CD1c-positive myeloid dendritic cell (primary cell): ENCODE data around the gene NOL12.
"Not testable (repeated sequence)": the region's sequence is repeated elsewhere in the genome, so short reads cannot be mapped to it uniquely, and the experiment has no call there.

Source experiments
- DNase-seq: peaks from one replicate; pipeline ENCODE4 v3.0.0-alpha.2; 2016; ENCODE audit errors: extremely low spot score

NOL12 gene

DNA sequence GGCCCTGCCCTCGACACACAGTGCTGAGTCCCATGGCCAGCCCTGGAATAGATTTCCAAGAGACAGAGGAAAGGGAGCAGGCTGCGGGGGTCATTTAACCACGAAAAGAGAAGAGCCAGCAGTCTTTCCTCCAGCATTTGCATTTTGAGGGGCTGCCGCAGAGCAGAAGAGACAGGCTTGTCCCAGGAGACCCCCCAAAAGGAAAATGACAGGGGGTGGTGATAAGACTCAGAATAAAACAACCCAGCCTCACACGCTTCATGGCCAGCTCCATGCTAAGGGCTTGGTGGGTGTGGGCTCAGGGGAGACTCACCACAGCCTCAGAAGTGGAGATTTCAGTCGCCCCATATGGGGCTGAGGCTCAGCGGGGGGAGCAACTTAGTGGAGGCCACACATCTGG lies 27.6 kb downstream of the NOL12 start:
- no peak for DNase-seq

DNA sequence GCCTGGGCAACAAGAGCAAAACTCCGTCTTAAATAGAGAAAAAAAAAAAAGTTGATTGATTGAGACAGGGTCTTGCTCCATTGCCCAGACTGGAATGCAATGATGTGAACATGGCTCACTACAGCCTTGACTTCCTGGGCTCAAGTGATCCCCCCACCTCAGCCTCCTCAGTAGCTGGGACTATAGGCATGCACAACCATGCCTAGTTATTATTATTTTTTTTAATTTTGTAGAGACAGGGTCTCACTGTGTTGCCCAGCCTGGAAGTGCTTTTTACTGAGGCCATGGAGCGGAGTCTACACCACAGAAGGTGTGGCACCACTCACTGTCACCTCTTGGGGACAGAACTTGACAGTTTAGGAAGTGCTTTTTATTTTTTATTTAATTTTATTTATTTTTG lies 28.5 kb downstream of the NOL12 start:
- DNase-seq = no peak

DNA sequence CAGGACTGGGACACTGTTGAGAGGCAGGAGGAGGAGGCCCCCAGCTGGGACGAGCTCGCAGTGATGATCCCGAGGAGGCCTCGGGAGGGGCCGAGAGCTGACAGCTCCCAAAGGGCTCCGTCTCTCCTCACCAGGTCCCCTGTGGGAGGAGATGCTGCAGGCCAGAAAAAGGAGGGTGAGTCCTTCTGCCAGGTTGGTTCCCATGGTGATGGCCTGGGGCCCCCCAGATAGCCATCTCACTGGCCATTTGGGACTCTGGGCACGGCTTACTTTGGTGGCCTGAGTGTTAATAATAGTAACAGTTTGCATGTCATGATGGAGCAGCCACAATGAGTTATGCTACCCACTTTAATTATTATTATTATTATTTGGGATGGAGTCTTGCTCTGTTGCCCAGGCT lies 29.6 kb downstream of the NOL12 start:
- DNase-seq = no peak

DNA sequence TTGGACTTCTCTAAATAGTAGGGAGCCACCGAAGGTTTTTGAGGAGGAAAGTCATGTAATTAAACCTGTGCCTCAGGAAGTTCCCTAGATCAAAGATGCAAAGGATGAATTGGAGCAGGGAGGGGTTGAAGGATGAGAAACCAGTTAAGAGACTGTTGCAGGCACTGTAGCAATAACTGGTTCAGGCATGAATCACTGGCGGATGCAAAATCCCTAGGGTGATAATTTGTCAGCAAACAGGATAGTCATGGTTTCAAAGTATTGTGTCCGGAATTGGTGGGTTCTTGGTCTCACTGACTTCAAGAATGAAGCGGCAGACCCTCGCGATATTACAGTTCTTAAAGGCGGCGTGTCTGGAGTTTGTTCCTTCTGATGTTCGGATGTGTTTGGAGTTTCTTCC lies 30.6 kb downstream of the NOL12 start:
- DNase-seq = no peak

DNA sequence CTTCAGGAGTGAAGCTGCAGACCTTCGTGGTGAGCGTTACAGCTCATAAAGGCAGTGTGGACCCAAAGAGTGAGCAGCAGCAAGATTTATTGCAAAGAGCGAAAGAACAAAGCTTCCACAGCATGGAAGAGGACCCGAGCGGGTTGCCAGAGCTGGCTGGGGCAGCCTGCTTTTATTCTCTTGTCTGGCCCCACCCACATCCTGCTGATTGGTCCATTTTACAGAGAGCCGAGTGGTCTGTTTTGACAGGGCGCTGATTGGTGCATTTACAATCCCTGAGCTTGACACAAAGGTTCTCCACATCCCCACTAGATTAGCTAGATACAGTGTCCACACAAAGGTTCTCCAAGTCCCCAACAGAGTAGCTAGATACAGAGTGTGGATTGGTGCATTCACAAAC lies 31.1 kb downstream of the NOL12 start:
- DNase-seq = not testable (repeated sequence)

DNA sequence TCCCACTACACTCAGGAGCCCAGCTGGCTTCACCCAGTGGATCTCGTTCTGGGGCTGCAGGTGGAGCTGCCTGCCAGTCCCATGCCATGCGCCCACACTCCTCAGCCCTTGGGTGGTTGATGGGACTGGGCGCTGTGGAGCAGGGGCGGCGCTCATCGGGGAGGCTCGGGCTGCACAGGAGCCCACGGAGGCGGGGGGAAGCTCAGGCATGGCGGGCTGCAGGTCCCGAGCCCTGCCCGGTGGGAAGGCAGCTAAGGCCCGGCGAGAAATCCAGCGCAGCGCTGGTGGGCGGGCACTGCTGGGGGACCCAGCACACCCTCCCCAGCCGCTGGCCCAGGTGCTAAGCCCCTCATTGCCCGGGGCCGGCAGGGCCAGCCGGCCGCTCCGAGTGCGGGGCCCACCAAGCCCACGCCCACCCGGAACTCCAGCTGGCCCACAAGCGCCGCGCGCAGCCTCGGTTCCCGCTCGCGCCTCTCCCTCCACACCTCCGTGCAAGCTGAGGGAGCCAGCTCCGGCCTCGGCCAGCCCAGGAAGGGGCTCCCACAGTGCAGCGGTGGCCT lies 31.7 kb downstream of the NOL12 start:
- not testable (repeated sequence) for DNase-seq

DNA sequence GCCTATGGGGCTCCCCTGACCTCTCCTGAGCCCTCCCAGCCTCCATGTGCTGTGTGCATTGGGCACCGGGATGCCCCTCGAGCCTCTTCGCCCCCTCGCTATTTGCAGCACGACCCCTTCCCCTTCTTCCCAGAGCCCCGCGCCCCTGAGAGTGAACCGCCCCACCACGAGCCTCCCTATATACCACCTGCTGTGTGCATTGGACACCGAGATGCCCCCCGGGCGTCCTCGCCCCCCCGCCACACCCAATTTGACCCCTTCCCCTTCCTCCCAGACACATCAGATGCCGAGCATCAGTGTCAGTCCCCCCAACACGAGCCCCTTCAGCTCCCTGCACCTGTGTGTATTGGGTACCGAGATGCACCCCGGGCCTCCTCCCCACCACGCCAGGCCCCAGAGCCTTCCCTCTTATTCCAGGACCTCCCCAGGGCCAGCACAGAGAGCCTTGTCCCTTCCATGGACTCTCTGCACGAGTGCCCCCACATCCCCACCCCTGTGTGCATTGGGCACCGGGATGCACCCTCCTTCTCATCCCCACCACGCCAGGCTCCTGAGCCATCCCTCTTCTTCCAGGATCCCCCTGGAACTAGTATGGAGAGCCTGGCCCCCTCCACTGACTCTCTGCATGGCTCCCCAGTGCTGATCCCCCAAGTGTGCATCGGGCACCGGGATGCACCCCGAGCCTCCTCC lies 39.6 kb downstream of the NOL12 start:
- no peak for DNase-seq

DNA sequence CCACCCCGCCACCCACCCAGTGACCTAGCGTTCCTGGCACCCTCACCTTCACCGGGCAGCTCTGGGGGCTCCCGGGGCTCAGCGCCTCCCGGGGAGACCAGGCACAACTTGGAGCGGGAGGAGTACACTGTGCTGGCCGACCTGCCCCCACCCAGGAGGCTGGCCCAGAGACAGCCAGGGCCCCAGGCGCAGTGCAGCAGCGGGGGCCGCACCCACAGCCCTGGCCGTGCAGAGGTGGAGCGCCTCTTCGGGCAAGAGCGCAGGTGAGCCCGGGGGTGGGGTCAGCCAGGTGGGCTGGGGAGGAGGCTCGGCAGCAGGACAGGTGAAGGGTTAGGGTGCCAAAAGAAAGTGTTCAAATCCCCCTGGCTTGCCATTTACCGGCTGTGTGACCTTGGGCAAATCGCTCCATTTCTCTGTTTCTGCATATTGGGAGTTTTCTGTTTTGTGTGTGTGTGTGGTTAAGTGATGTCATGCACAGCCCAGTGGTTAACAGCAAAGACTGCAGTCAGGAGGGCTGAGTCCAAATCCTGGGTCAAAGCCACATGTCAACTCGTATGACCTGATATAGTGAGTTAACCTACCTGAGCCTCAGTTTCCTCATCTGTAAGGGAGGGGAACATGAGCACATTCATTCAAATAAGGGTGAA lies 40.2 kb downstream of the NOL12 start:
- DNase-seq = peak; percentile 25

DNA sequence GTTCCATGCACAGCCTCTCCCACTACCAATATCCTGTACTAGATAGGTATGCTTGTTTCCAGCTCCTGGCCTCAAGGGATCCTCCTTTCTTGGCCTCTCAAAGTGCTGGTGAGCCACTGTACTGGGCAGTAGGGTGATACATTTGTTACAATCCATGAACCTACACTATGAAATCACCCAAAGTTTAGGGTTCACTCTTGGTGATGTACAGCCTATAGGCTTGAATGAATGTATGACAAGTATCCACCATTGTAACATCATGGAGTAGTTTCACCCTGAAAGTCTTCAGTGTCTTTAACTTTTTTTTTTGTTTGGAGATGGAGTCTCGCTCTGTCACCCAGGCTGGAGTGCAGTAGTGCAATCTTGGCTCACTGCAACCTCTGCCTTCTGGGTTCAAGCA lies 42.5 kb downstream of the NOL12 start:
- DNase-seq = no peak

DNA sequence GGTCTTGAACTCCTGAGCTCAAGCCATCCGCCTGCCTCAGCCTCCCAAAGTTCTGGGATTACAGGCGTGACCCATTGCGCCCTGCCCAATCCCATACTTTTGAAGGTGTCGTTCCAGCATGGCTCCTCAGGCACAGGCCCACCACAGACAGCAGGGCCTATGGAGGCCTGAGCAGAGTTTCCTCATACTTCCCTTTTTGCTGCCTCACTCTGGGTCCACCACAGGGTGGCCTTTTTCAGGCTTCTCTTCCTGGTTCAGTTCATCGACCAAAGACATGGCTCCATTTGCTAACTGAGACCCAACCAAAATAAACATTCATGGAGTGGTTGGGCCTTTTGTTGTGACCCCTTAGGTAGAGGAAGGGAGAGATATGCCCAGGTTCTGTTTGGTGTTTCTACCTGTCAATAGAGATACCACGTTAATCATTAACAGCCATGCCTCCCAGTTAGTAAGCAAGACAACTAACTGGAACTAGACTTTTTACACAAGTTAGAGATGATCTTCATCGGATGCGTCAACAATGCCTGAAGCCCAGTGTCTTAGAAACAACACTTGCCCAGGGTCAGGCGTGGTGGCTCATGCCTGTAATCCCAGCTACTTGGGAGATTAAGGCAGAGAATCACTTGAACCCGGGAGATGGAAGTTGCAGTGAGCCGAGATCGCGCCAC lies 45.8 kb downstream of the NOL12 start:
- peak; percentile 55 for DNase-seq

DNA sequence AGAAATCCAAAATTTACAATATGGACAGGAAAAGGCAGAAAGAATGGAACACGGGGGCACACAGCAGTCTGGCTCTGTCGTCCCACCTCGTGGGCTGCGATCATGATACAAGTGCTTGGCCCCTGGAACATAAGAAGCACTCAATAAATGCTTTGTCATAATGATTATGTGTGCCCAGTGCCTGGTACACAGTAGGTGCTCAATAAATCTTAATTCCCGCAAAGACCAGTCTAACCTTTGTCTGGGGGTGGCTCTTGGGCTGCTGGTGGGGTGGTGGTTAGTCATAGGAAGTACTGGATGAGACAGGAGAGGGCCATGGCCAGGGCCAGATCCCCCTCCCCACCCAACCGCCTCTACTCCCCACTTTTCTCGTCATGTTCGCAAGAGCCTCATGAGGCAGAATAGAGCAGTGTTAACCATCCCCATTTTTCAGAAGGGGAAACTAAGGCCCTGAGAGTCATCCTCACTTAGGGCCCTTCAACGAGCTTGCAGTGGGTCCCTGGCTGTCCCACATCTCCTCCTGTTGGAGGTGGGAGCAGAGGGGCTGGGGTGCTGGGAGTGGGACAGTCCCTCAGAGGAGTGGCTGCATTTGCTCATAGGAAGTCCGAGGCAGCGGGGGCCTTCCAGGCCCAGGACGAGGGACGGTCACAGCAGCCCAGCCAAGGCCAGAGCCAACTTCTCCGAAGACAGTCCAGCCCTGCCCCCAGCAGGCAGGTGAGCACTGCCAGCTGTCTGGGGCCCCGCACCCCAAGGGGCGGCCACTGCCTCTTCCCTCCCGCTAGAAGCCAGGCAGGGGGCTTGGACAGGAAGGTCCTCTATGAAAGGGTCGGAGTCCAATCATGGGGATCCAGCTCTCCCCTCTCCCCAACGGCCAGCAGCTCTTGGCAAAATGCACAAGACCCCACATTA lies 46.8 kb downstream of the NOL12 start:
- no peak for DNase-seq

DNA sequence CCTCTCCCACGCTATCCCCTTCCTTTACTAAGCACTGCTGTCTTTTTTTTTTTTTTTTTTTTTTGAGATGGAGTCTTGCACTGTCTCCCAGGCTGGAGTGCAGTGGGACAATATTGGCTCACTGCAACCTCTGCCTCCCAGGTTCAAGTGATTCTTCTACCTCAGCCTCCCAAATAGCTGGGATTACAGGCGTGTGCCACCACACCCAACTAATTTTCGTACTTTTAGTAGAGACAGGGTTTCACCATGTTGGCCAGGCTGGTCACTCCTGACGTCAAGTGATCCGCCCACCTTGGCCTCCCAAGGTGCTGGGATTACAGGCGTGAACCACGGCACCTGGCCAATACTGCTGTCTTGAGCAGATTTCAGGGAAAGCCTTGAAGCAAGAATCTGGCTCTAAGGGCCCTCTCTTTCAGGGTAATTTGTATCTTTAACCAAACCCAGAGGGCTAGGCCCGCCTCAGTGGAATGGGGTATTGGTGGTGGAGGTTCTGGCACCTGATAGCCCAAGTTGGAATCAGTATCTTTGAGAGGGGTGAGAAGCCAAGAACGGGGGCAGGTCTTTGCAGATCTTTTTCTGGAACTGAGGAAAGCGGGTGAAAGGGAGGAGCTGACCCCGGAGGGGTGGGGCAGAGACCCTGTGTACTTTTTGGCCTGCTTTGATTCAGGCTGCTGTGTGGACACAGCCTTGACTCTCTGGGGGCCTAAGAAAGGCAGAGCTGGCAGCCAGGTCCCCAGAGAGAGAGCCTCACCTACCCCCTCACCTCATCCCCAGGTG lies 47.7 kb downstream of the NOL12 start:
- no peak for DNase-seq

DNA sequence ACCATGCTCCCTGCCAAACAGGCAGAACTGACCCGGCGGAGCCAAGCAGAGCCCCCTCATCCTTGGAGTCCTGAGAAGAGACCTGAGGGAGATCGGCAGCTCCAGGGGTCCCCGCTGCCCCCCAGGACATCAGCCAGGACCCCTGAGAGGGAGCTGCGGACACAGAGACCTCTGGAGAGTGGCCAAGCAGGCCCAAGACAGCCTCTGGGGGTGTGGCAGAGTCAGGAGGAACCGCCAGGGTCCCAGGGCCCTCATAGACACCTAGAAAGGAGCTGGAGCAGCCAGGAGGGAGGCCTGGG lies 48.2 kb downstream of the NOL12 start:
- DNase-seq = no peak

DNA sequence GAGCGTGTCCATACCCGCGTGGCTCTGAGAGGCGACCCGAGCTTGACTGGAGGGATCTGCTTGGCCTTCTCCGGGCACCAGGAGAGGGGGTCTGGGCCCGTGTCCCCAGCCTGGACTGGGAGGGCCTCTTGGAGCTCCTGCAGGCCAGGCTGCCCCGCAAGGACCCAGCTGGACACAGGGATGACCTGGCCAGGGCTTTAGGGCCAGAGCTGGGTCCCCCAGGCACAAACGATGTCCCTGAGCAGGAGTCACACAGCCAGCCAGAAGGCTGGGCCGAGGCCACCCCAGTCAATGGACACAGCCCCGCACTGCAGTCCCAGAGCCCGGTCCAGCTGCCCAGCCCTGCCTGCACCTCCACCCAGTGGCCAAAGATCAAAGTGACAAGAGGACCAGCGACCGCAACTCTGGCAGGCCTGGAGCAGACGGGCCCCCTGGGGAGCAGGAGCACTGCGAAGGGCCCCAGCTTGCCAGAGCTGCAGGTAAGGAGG lies 48.9 kb downstream of the NOL12 start:
- DNase-seq = peak; percentile 36

DNA sequence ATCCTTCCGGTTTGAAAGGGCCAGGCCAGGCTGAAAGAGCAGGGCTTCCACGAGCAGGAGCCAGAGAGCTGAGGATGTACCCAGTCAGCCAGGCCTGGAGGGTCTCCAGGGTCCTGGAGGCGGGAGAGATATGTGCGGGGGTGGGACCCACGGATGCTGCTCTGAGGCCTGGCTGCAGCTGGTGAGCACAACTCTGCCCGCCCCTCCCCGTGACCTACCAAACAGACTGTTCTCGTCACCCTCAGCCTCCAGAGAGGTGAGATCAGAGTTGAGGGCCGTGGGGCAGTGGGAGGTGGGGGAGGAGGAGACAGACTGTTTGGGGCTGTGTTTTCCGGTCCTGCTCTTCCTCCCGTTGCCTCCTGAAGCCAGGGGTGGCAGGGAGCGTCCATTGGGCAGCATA lies 52.9 kb downstream of the NOL12 start:
- DNase-seq = peak; percentile 26

DNA sequence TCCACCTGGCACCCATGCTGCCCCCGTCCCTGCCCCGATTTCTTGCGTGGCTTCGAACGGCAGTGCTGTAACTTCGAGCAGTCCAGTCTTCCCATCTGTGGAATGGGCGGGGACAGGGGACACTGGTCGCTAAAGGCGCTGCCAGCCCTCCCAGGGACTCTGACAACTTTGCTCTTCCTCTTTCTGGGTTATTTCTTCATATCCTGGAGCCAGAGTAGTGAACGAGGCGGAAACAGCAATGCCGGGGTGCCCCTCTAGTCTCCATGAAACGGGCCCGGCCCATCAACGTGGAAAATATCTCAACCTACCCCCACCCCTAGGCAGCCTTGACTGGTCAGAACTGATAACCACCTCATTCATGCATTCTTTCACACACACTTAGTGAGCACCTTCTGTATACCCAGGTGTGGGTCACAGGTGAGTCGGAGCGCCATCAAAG lies 53.5 kb downstream of the NOL12 start:
- DNase-seq = peak; percentile 86

DNA sequence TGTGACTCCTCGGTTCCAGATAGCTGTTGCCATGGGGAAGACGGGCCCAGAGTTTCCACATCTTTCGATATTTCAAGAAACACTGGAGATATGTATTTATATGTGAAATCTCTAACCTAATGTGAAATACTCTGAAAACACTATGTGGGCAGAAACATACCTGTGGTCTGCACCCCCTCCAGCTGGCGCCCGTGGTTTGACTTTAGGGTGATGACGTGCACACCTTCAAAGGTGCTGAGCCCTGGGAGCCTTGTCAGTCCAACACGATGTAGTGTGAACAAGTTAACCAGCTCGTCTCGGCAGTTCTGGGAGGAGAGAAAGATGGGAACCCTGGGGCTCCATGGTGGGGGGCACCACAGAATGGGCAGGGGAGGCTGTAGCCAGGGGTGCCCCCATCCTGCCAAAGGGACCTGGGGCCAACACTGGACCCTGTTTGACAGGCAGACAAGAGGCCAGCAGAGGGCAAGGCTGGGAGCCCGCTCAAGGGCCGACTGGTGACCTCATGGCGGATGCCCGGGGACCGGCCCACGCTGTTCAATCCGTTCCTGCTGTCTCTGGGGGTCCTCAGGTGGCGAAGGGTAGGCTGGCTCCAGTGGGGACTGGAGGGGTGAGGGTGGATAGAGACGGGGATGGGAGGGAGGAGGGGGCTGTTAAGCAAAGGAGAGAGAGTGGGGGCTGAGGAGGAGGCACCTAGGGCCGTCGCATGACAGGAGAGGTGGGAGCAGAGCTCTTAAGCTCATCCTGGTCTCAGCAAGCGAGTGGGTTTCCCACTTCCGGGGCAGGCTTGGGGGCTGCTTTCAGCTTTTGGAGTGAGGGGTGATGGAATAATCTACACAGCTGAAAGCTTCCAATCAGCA lies 54.5 kb downstream of the NOL12 start:
- no peak for DNase-seq

DNA sequence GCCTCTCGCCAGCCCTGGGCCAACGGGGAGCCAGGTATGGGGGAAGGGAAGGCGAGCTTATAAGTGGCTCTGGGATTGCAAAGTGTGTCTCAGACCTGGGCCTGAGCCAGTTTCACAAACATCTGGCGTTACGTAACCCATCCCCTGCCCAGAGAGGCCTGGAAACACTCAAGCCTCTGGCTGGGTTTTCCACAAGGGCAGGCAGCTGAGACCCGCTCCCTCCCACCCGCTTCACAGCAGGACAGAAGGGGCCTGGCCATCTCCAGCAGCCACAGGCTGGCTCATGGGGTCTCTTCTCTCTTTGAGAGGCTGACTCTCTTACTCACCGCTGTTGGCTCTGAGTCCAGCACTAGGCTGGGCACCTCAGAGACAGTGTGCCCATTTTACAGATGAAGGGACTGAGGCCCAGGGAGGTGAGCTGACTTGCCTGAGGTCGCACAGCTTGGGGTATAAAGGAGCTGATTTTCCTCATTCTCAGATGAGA lies 55.2 kb downstream of the NOL12 start:
- peak; percentile 48 for DNase-seq

DNA sequence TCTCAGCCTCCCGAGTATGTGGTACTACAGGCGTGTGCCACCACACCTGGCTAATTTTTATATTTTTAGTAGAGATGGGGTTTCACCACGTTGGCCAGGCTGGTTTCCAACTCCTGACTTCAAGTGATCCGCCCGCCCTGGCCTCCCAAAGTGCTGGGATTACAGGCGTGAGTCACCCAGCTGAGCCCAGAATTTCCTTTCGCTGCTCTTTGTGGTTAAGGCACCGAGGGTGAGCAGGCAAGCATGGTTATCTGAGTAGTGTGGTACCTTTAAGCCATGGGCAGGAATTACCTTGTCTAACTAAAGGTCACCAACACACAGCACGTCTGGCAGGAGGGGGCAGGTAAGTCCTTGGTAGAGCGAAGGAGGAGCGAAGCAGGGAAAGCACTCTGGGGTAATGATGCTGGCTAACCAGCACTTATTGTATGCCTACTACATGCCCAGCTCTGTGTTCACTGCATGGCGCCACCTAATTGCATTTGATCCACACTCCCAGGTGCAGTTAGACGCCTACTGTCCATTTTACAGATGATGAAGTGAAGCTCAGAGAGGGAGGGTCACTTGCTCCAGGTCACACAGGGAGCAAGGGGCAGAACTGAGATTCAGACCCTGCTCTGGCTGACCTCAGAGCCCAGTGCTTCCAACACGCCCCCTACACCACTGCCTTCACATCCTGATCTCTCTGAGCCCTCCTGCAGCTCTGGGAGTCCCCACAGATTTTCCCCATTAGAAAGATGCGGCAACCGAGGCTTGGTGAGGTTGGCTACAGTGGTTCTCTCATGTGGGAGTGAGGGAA lies 56.4 kb downstream of the NOL12 start:
- peak; percentile 18 for DNase-seq
